ENCODE data around the gene CCR5.

Gene CCR5

DNA sequence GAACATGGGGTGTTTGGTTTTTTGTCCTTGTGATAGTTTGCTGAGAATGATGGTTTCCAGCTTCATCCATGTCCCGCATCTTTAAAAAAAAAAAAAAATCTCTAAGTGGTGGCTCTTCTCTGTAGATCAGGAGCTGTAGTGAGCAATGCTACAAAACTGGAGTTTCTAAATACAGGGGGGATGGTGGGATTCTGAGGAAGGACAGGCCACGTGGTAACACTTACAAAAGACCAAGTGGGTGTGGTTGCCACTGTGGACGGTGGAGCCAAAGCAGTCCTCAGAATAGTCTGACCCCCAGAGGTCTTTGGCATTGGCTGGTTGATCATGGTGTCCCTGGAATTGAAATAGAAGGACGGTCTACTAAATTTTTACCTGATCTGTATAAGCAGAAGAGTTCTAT lies 44.0 kb downstream of the CCR5 start:
- Histone ChIP-seq H3K4me1 (ENCODE audit: insufficient read depth, low read length, poor library complexity, severe bottlenecking) (peaks cover 15% of the 10 kb centered on the region), H2AFZ (ENCODE audit: low read length) (no peak overlapping the region), H3K36me3 (ENCODE audit: insufficient read depth, low read length) (no peaks in the 10 kb centered on the region), H3K9ac (ENCODE audit: low read depth, low read length, poor library complexity, severe bottlenecking) (no peak overlapping the region), H3K9me2 (replicated peaks; ENCODE audit: low read depth, low read length) (no peaks in the 10 kb centered on the region), H3K9me3 (ENCODE audit: insufficient read depth, low read depth, low read length) (no peaks in the 10 kb centered on the region), H3F3A (ENCODE audit: low read depth) (no peaks in the 10 kb centered on the region), H3K27me3 (ENCODE audit: insufficient read depth, low read length, poor library complexity, severe bottlenecking) (no peaks in the 10 kb centered on the region), H4K20me1 (ENCODE audit: insufficient read depth, low read length, poor library complexity, severe bottlenecking) (no peaks in the 10 kb centered on the region), H3K4me3 (ENCODE audit: low read length, poor library complexity, severe bottlenecking) (no peak overlapping the region), H3K79me2 (ENCODE audit: insufficient read depth, low read length) (no peaks in the 10 kb centered on the region), H3K4me2 (ENCODE audit: low read depth, low read length, poor library complexity, severe bottlenecking) (no peak overlapping the region)
- TF ChIP-seq EZH2phosphoT487 (IDR thresholded peaks at IDR 0.05; ENCODE audit: borderline replicate concordance), result no peak

DNA sequence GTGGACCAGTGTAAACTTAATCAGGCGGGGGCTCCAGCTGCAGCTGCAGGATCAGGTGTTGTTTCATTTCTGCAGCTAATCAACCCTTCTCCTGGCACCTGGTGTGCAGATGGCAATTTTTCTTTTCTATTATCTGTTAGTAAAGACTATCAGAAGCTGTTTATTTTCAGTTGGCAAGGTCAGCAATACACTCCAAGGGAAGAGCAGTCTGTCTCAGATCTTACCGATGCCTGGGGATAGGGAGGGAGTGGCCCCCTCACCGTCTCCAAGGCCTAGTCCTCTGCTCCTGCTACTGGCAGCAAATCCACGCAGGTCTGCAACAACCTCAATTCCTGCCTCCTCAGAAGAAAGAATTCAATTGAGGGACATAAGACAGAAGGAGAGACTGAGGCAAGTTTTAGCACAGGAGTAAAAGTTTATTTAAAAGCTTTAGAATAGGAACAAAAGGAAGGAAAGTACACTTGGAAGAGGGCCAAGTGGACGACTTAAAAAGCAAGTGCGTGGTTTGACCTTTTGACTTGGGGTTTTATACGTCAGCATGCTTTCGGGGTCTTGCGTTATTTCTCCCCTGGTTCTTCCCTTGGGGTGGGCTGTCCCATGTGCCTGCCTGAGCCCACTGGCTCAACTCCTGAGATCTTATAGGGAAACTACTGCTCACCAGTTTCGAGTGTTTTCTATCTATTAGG lies 45.5 kb downstream of the CCR5 start:
- Histone ChIP-seq H3F3A (ENCODE audit: low read depth) (no peaks in the 10 kb centered on the region), H2AFZ (ENCODE audit: low read length) (no peak overlapping the region), H4K20me1 (ENCODE audit: insufficient read depth, low read length, poor library complexity, severe bottlenecking) (no peaks in the 10 kb centered on the region), H3K9me2 (replicated peaks; ENCODE audit: low read depth, low read length) (no peaks in the 10 kb centered on the region), H3K4me3 (ENCODE audit: low read length, poor library complexity, severe bottlenecking) (no peak overlapping the region), H3K9ac (ENCODE audit: low read depth, low read length, poor library complexity, severe bottlenecking) (no peak overlapping the region), H3K36me3 (ENCODE audit: insufficient read depth, low read length) (no peaks in the 10 kb centered on the region), H3K4me1 (ENCODE audit: insufficient read depth, low read length, poor library complexity, severe bottlenecking) (peaks cover 10% of the 10 kb centered on the region), H3K9me3 (ENCODE audit: insufficient read depth, low read depth, low read length) (no peaks in the 10 kb centered on the region), H3K27me3 (ENCODE audit: insufficient read depth, low read length, poor library complexity, severe bottlenecking) (no peaks in the 10 kb centered on the region), H3K4me2 (ENCODE audit: low read depth, low read length, poor library complexity, severe bottlenecking) (no peak overlapping the region), H3K79me2 (ENCODE audit: insufficient read depth, low read length) (no peaks in the 10 kb centered on the region)
- TF ChIP-seq, protein P1, sequence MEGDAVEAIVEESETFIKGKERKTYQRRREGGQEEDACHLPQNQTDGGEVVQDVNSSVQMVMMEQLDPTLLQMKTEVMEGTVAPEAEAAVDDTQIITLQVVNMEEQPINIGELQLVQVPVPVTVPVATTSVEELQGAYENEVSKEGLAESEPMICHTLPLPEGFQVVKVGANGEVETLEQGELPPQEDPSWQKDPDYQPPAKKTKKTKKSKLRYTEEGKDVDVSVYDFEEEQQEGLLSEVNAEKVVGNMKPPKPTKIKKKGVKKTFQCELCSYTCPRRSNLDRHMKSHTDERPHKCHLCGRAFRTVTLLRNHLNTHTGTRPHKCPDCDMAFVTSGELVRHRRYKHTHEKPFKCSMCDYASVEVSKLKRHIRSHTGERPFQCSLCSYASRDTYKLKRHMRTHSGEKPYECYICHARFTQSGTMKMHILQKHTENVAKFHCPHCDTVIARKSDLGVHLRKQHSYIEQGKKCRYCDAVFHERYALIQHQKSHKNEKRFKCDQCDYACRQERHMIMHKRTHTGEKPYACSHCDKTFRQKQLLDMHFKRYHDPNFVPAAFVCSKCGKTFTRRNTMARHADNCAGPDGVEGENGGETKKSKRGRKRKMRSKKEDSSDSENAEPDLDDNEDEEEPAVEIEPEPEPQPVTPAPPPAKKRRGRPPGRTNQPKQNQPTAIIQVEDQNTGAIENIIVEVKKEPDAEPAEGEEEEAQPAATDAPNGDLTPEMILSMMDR (conservative IDR thresholded peaks at IDR 0.05; ENCODE audit: low read length), result no peak
- no peak for TF ChIP-seq EZH2phosphoT487 (IDR thresholded peaks at IDR 0.05; ENCODE audit: borderline replicate concordance)

DNA sequence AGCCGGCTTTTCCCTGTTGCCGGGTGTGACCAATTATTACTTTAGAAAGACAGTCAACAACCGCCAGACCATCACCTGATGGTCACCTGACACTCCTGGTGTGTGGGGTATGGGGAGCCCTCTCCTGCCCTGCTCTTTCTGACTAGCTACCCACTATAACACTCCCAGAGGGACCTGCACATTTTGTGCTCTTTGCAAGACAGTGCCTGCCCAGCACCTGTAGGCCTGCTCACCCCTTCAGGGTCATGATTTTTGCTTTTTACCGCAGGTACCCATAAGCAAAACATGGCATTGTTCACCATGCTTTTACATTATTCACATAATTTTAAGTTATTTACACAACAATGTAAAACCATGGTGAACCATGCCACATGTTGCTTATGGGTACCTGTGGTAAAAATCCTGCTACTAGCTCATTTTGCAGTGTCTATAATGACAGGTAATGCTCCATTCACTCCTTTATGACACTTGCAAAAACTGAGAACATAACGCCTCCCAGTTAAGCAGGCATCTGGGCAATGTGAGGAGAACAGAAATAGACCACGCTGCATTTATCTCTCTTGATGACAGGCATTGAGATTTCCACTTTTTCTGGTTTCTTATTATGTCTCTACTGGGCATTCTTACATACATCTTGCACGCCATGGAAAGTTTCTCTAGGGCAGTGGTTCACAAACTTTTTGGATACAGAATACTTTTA lies 46.2 kb downstream of the CCR5 start:
- no peaks in the 10 kb centered on the region for H3F3A ChIP-seq (ENCODE audit: low read depth)
- no peaks in the 10 kb centered on the region for H4K20me1 ChIP-seq (ENCODE audit: insufficient read depth, low read length, poor library complexity, severe bottlenecking)
- H3K79me2 ChIP-seq (ENCODE audit: insufficient read depth, low read length), result no peaks in the 10 kb centered on the region
- no peak overlapping the region for H3K4me3 ChIP-seq (ENCODE audit: low read length, poor library complexity, severe bottlenecking)
- TF ChIP-seq EZH2phosphoT487 (IDR thresholded peaks at IDR 0.05; ENCODE audit: borderline replicate concordance), result no peak
- TF ChIP-seq, protein P1 (conservative IDR thresholded peaks at IDR 0.05; ENCODE audit: low read length), result no peak
- H3K9me2 ChIP-seq (replicated peaks; ENCODE audit: low read depth, low read length), result no peaks in the 10 kb centered on the region
- H3K9ac ChIP-seq (ENCODE audit: low read depth, low read length, poor library complexity, severe bottlenecking), result no peak overlapping the region
- H3K4me2 ChIP-seq (ENCODE audit: low read depth, low read length, poor library complexity, severe bottlenecking), result no peak overlapping the region
- H3K36me3 ChIP-seq (ENCODE audit: insufficient read depth, low read length), result no peaks in the 10 kb centered on the region
- H3K4me1 ChIP-seq (ENCODE audit: insufficient read depth, low read length, poor library complexity, severe bottlenecking), result peaks cover 10% of the 10 kb centered on the region
- H2AFZ ChIP-seq (ENCODE audit: low read length), result no peak overlapping the region
- H3K27me3 ChIP-seq (ENCODE audit: insufficient read depth, low read length, poor library complexity, severe bottlenecking), result no peaks in the 10 kb centered on the region
- H3K9me3 ChIP-seq (ENCODE audit: insufficient read depth, low read depth, low read length), result no peaks in the 10 kb centered on the region
